AG10803 (cell line): ENCODE data around the gene ST7.

Experiments used
- DNase-seq: peaks from one replicate; pipeline ENCODE4 v3.0.0; 2010; ENCODE audit warnings: low read depth
- H3K4me3 ChIP-seq: 2 replicates; pipeline ENCODE4 v1.5.1; 2011; ENCODE audit warnings: mild to moderate bottlenecking, low read length, control low read depth
- CTCF ChIP-seq: conservative IDR thresholded peaks from 2 replicates; pipeline ENCODE4 v1.5.1; 2011; ENCODE audit warnings: mild to moderate bottlenecking, low read length, control low read depth, inconsistent platforms

The ST7 gene

GRCh38 chr7:117075934-117076333, 122.6 kb downstream of the ST7 start:
- H3K4me3 ChIP-seq: no peak overlapping the region

GRCh38 chr7:117076426-117076943, 123.2 kb downstream of the ST7 start:
- H3K4me3 ChIP-seq: no peak overlapping the region
- DNase-seq: no peak
- no peak for TF ChIP-seq CTCF

More at GRCh38 chr7:117075934-117076333, 122.6 kb downstream of the ST7 start:
- no peak for TF ChIP-seq CTCF
- no peak for DNase-seq

GRCh38 chr7:117077658-117078057, 124.4 kb downstream of the ST7 start:
- no peak for DNase-seq
- no peak overlapping the region for H3K4me3 ChIP-seq
- no peak for TF ChIP-seq CTCF

GRCh38 chr7:117082647-117083046, 129.3 kb downstream of the ST7 start:
- TF ChIP-seq CTCF: no peak
- no peak for DNase-seq
- no peak overlapping the region for H3K4me3 ChIP-seq

- H3K4me3 ChIP-seq: no peak overlapping the region
- no peak for TF ChIP-seq CTCF
- no peak for DNase-seq
Observed at GRCh38 chr7:117083648-117084047, 130.3 kb downstream of the ST7 start.

DNA sequence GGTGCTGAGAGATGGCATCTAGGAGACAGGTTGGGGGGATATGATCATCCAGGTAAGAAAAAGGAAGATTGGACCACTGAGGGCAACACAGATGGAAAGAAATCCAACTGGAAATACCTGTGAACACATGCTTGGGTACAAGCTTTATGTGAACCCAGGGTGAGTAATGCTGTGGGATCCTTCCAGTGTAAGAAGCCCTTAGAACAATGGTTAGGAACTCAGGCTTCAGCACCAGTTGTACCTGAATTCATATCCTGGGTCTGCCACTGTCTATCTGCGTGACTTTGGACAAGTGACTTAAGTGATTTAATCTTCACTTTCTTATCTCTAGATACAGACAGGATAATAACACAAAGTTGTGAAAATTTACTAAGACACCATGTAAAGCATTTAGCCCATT, 131.0 kb downstream of the ST7 start:
- no peak for TF ChIP-seq CTCF
- no peak for DNase-seq
- H3K4me3 ChIP-seq: no peak overlapping the region

DNA sequence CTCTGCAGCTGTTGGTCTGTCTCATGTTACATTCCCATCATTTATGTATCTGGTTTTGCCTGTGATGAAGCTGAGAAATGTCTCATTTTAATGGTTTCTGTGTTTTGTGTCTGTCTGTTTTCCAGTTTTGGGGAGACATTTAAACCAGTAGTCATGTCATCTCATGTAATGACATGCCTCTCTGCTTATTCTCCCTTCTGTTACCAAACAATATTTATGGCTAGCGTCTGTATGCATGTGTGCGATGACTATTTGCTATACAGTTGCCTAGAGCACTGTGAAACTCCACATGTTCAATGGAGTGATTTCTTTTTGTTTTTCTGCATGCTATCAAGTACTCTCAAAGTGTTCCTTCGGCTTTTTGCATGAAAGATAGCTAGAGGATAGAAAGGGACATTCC, 132.0 kb downstream of the ST7 start:
- no peak overlapping the region for H3K4me3 ChIP-seq
- TF ChIP-seq CTCF: no peak
- peak; percentile 31 for DNase-seq
